ENCODE data around the gene TMEM255B.
A peak's percentile ranks its signal among the peaks of the same experiment; 100 is the strongest.
"Not testable (repeated sequence)": the region's sequence is repeated elsewhere in the genome, so short reads cannot be mapped to it uniquely, and the experiment has no call there.

The TMEM255B gene

DNA sequence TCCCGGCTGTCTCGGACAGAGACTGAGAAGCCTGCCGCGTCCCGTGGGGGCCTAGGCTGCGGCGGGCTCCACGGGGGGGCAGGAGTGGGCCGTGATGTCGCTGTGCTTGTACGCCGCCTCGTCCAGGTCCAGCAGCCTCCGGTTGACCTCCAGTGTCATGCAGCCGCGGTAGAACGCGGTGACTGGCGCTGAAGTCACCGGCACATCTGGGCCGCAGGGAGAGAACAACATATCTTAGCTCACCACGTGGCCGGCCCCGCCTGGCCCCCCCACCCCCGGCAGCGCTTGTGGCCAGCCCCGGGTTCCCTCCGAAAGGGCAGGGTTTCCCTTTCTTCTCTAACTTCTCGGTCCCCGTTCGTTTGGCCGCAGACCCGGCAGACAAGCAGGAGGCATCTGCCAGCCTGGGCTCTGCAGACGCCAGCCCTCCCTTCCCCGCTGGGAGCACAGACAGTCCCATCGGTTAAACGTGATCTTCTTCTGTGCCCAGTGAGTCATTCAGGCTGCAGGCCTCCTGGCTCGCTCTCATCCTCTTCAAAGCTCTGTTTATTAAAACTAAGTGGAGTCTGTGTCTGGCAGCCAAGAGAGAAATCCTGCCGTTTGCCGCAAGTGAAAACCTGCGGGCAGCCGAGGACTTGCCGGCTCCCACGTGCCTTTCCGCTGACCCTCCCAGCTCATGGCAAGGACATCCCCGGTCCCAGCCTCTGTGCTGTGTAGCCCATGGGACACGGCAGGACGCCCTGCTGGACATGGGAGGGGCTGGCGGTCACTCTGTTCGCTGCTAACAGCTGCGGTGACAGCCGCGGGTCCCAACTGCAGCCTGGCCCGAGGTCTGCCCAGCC lies 62.0 kb downstream of the TMEM255B start:
- DNase-seq (ENCODE audit: low read depth), result peak; percentile 95
- no peak overlapping the region; the same call in 1 of the 2 replicates for H3K4me3 ChIP-seq (ENCODE audit: control insufficient read depth, low read depth, low read length)
- peak; percentile 27 for TF ChIP-seq CTCF (IDR thresholded peaks at IDR 0.05; ENCODE audit: control insufficient read depth, insufficient read depth, low read depth, low read length, missing control alignments)

DNA sequence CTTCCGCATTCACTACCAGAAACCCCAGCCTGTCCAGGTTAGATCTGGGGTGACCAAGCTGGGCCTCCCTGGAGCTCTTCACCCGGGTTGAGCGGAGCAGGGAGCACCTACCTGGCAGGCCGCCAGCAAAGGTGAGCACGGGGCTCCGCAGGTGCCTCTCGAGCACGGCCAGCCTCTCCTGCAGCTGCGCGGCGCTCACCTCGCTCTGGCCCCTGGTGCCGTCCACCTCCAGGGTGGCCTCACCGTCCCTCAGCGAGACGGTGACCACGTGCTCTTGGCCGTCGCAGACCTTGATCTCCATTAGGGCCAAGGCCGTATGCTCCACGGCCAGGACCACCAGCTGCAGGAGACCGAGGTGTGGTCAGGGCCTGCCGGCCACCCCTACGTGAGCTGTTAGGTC lies 62.8 kb downstream of the TMEM255B start:
- H3K4me3 ChIP-seq (ENCODE audit: control insufficient read depth, low read depth, low read length), result no peak overlapping the region
- TF ChIP-seq CTCF (IDR thresholded peaks at IDR 0.05; ENCODE audit: control insufficient read depth, insufficient read depth, low read depth, low read length, missing control alignments), result no peak
- no peak for DNase-seq (ENCODE audit: low read depth)

- H3K4me3 ChIP-seq (ENCODE audit: control insufficient read depth, low read depth, low read length), result no peak overlapping the region
- DNase-seq (ENCODE audit: low read depth), result no peak
- no peak for TF ChIP-seq CTCF (IDR thresholded peaks at IDR 0.05; ENCODE audit: control insufficient read depth, insufficient read depth, low read depth, low read length, missing control alignments)
Measured at GRCh38 chr13:113822266-113822665, 63.2 kb downstream of the TMEM255B start.

DNA sequence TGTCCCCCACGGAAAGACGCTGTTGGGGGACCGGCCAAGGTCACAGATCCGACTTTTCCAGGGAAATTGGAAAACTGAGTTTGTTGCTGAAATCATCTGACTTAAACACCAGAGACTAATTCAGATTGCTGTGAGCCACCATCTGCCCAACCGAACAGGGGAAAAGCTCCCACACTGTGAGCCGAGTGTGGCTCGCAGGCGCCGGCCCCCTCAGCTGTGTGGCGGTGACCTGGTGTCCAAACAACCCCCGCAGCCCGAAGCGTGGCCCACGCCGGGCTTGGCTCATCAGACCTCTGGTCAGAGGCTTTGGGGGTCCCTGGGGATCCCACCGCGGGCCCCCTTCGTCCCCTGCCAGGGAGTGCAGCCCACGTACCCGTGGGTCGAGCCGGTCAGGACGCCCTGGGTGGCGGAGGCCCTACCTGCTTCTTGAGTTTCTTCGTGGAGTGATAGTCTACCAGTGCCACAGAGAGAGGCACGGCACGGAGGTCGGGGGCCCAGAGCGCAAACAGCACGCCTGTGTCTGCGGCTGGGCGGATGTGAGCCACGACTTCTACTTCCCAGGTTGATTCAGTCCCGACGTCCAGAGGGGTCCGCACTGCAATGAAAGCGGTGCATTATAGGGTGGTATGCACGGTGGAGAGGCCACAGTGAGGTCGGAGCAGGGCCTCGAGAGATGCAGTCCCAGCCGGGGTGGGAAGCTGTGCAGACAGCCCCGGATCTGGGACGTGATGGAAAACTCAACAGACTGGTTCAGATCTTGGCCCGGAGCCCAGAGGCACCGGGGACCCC lies 64.1 kb downstream of the TMEM255B start:
- TF ChIP-seq CTCF (IDR thresholded peaks at IDR 0.05; ENCODE audit: control insufficient read depth, insufficient read depth, low read depth, low read length, missing control alignments), result no peak
- no peak overlapping the region for H3K4me3 ChIP-seq (ENCODE audit: control insufficient read depth, low read depth, low read length)
- no peak for DNase-seq (ENCODE audit: low read depth)

DNA sequence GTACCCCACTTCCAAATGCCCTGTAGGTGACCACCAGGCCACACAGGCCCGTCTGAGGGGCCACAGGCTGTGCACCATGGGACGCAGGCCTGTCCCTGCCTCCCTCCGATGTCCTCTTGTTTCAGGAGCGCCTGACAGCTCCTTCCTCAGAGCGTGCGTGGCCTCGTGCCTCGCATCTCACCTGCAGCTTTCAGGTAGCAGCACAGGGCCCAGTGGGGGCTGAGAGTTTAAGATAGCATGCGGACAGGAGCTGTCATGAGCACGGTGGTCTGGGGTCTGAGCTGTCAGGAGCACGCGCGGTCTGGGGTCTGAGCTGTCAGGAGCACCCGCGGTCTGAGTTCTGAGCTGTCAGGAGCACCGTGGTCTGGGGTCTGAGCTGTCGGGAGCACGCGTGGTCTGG lies 64.7 kb downstream of the TMEM255B start:
- DNase-seq (ENCODE audit: low read depth), result no peak
- no peak for TF ChIP-seq CTCF (IDR thresholded peaks at IDR 0.05; ENCODE audit: control insufficient read depth, insufficient read depth, low read depth, low read length, missing control alignments)
- no peak overlapping the region for H3K4me3 ChIP-seq (ENCODE audit: control insufficient read depth, low read depth, low read length)

DNA sequence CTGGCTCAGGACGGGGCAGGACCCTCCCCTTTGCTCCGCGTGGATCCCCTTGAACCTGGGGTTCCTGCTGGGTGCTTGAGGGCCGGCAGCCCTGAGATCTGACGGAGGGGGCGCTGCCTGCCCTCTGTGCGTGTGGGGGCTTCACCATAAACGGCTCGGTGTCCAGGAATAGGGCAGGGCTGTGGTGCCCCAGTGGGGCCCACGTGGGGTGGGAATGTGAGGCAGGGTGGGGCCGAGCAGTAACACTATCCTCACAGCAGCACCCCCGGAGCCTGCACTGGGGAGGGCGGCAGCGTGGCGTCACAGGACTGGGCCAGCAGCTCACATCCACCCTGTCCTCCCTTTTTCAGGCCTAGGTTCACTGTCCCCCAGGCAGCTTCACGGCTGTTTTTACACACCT lies 66.8 kb downstream of the TMEM255B start:
- no peak overlapping the region for H3K4me3 ChIP-seq (ENCODE audit: control insufficient read depth, low read depth, low read length)
- no peak for TF ChIP-seq CTCF (IDR thresholded peaks at IDR 0.05; ENCODE audit: control insufficient read depth, insufficient read depth, low read depth, low read length, missing control alignments)
- DNase-seq (ENCODE audit: low read depth), result no peak

DNA sequence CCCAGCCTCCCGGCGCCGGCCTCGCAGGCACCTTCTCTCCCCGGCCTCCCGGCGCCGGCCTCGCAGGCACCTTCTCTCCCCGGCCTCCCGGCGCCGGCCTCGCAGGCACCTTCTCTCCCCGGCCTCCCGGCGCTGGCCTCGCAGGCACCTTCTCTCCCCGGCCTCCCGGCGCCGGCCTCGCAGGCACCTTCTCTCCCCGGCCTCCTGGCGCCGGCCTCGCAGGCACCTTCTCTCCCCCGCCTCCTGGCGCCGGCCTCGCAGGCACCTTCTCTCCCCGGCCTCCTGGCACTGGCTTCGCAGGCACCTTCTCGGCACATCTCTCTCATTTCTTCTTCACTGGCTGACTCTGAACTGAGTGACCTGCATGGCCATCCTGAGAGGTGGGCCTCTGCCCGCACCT lies 67.4 kb downstream of the TMEM255B start:
- DNase-seq (ENCODE audit: low read depth); H3K4me3 ChIP-seq (ENCODE audit: control insufficient read depth, low read depth, low read length): not testable (repeated sequence)

Measured in AG09309 (cell line).